IPS DF 19.7 (cell line): ENCODE data around the gene FASTK.

Experiments
- DNase-seq: peaks from one replicate; pipeline ENCODE4 v3.0.0-alpha.2; 2013; ENCODE audit warnings: low read depth, low spot score

The FASTK gene

DNA sequence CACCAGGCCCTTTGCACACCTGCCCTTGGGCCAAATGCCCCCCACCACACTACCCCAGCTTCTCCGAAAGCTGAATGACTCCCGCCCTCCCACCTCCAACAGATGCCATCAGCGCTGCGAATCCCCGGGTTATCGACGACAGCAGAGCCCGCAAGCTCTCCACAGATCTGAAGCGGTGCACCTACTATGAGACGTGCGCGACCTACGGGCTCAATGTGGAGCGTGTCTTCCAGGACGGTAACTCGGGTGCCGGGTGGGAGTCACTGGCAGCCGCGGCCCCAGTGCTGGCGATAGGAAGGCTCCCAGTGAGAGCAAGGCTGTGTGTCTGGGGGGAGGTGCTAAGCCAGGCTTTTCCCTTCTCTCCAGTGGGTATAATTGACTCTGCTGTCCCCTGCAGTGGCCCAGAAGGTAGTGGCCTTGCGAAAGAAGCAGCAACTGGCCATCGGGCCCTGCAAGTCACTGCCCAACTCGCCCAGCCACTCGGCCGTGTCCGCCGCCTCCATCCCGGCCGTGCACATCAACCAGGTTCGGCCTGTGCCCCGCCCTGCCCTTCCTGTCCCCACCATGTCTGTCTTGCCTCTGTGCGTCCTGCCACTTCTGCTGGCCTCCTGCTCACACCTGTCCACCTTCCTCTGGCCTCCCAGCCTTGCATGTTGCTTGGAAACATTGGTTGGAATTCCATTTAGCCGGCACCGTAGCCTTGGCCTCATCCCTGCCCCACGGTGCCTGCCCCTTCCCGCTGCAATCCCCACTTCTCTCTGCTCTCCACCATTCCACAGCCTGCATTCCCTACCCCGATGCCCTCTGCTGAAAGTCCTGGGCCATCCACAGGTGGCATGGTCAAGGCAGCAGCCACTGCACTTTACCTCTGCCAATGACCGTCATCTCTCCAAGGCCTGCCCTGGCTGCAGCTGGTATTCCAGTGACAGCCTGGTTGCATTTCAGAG, 37.8 kb upstream of the FASTK start:
- no peak for DNase-seq

DNA sequence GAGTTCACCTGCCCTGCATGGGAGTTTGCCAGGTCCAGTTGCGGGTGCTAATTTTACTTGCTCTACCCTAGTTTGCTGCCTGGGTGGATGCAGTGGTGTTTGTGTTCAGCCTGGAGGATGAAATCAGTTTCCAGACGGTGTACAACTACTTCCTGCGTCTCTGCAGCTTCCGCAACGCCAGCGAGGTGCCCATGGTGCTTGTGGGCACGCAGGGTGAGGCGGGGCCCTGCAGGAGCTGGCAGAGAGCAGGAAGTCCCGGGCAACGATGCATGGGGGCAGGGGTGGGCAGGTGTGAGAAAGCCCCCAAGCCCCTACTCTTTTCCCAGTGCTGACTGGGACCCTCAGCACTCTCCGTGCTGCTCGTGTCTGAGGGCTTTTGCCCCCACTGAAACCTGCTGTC, 37.0 kb upstream of the FASTK start:
- no peak for DNase-seq

DNA sequence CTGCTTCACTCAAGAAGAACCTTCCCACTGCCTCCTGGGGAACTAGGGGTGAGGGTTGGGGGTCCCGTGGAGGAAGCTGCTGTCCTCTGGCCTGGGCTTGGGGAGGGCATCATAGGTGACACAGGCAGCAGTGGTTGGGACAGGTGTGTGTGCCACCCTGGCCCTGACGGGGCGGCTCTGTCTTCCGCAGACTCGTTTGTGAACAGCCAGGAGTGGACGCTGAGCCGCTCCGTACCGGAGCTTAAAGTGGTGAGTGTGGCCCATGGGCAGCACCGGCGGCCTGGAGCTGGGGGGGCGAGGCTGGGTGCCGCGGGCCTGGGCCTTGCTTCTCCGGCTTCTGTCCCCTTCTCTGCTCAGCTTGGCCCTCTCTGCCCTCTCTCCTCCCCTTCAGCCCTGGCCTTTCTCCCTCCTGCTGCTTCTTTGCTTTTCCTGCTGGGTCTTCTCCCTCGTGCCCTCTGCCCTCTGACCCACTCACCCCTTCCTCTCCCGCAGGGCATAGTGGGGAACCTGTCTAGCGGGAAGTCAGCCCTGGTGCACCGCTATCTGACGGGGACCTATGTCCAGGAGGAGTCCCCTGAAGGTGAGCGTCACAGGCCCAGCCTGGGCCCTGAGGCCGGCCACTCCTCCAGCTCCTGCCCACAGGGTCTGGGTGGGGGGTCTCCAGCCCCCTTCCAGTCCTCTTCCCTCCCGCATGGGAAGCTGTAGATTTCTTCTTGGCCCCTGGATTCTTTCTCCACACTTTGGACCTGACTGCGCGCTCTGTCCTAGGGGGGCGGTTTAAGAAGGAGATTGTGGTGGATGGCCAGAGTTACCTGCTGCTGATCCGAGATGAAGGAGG, 36.2 kb upstream of the FASTK start:
- DNase-seq = no peak

DNA sequence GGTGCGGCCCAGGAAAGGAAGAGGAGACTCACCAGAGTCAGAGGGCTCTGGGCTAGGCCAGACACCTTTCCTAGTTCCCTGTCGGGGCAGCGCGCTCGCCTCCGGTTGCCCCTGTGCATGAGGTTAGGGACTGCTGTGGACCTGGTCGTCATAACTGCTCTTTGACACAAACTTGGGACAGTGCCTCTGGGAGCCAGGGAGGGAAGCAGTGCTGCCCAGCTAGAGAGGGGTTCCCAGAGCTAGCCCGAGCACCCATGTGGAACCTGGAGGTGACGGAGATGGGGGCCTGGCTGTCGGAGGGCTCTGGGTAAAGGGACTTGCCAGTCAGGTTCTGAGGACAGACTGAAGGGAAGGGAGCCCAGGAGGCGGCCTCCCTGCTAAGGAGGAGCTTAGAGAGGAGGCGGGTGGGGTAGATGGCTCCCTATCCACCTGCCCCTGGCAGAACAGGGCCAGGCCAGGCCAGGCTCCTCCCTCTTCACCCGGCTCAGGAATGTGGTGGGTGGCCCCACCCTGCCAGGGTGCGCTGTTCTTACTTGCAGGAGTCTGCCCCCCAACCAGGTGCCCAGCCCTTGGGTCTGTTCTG, 35.3 kb upstream of the FASTK start:
- DNase-seq = no peak

DNA sequence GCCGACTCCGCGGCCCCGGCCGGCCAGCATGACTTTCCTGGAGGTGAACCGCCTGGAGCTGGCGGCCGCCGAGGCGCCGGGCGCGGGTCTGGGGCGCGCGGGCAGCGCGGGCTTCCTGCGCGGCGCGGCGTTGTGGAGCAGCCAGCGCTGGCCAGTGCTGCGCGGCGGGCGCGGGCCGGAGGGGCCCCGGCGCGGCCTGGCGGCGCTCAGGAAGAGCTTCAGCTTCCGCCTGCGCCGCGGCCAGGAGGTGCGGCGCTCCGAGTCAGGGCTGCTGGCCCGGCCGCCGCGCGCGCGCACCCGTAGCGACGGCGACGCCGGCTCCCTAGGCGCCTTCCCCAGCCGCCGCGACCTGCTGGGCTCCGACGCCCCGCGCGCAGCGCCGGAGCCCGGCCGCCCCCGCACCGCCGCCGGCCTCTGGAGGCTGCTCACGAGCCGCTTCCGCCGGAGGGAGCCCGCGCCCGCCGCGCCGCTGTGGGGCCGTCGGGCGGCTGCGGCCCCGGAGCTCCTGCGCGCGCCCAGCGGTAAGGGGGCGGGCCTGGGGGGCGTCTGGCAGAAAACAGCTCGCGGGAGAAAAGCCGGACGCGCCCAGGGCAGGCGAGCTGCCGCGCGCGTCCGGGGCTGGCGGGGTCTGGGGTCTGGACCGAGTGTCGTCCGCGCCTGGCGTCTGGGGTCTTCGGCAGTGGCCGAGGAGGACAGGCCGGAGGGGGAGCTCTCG, 34.7 kb upstream of the FASTK start:
- DNase-seq = no peak

DNA sequence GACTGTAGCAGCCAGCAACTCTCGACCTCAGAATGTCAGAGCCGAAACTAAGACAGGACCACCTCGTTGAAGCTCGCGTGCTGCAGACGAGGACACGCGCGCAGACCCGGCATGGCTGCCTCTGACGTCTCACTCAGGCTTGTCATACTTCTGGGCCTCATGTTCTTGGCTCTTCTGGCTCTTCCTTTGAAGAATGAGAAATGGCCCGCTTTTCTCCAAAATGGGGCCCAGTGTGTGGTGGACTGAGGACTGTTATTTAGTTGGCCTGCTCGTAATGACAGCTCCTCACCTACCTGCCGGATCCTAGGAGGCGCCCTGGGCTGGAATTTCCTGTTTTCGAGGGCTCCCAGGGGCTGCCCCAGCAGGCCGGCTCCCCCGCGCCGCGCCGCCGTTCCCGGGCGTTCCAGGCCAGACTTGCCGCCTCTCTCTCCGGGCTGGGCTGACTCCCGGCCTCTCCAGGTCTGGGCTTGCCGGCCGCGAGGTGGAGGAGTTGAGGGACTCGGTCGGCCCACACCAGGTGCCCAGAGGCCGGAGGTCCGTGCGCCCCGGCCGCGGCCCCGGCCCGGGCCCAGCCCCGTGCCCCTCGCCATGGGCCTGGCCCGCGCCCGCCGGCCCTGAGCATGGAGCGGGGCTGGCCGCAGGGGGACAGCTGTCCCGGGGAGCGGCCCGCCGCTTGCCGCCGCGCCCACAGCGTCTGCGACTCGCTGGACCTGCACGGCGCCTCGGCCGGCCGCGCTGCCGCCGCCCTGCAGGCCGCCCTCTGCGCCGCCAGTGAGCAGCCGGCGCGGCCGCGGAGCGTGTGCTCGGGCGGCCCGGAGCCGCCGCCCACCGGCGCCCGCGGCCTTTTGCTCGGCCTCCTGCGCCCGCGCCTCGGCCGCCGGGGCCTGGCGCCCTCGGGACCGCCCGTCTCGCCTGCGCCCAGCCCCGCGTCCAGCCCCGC, 33.8 kb upstream of the FASTK start:
- no peak for DNase-seq

DNA sequence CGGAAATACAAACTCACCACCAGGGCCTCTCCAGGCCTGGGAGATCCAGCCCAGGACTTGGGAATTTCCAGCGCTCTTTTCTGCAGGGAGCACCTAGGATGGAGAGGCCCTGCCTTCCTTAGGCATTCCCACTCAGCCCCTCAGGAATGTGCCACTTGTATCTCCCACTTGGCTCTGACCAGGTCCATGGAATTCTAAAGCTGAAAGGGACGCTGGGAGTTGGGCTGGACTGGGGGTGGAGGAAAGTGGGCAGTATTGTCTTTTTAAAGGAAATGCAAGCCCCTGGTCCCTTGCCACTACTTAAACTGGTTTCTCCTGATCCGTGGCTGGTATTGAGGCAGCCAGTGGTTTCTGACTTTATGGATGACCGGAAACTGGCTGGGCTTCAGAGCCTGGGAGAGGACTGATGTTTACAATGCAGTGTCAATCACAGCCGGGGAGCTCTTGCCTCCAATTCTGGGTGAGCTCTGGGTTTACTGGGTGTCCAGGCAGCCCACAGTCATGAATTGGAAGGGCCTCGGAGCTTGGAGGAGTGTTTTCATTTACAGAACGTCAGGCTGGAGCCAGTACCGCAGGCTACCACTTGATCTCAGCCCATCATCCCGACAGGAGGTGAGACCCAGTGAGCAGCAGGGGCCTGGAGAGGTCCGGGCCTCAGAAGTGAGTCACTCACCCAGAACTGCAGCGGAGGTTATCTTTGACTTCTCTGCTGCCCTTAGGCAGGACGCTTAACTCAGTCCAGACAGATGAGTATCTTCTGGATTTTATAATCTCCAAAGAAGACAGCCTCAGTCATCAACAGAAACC, 32.9 kb upstream of the FASTK start:
- DNase-seq = peak; percentile 74

DNA sequence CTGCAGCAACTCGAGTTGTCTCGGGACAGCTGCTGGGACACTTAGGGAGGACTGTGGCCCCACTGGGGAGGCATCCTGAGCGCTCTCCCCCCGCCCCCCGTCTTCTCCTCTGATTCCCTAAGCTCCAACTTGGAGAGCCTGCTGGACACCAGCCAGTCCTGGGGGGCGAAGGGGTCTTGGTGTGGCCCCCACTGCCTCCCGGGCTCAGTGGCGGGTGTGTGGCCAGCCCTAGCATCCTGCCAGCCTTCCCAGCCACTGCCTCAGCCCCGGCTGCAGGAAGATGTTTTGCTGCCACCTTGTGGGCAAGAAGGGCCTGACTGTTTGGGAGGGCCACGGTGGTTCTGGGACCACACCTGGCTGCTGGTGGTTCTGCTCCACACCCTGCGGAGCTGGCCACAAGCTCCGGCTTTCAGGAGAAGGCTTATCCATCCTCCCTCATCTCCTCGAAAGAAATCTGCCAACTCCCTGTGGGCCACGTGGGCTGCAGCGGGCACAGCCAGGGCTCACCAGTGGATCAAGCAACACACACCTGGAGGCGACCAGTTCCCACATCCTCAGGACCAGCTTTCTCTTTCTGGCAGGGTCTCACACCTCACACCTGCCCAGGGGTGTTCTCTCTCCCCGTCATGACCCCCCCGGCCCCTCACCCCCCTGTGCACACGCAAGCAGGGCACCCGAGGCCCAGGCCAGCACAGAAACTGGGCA, 30.5 kb upstream of the FASTK start:
- no peak for DNase-seq

DNA sequence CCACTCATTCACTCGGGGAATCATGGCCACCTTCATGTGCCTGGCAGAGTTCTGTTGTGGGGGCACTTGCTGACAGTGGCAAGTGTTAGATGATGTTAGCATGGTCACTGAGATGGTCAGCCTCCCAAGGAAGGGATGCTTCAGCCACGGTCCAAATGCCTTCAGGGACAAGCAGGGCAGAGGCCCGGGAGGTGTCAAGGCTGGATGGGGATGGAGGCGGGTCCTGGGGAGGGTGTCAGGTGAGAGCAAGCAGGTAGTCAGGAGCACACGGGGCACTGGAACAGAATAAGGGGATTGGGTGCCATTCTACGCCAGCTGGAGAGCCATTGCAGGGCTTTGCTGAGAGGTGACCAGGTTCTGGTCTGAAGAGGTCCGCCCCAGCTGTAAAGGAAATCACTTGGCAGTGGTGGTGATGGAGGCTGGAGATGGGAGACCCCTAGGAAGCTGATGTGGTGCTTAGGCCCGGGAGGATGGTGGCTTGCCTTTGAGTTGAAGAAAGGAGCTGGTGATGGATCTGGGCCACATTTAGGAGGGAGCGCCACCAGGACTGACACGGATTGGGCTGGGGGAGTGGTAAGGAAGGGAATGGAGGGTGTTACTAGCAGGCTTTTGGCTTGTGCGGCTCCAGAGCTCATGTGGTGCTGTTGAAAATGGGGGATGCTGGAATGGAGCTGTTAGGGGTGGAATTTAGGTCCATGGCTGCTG, 29.8 kb upstream of the FASTK start:
- DNase-seq = no peak

DNA sequence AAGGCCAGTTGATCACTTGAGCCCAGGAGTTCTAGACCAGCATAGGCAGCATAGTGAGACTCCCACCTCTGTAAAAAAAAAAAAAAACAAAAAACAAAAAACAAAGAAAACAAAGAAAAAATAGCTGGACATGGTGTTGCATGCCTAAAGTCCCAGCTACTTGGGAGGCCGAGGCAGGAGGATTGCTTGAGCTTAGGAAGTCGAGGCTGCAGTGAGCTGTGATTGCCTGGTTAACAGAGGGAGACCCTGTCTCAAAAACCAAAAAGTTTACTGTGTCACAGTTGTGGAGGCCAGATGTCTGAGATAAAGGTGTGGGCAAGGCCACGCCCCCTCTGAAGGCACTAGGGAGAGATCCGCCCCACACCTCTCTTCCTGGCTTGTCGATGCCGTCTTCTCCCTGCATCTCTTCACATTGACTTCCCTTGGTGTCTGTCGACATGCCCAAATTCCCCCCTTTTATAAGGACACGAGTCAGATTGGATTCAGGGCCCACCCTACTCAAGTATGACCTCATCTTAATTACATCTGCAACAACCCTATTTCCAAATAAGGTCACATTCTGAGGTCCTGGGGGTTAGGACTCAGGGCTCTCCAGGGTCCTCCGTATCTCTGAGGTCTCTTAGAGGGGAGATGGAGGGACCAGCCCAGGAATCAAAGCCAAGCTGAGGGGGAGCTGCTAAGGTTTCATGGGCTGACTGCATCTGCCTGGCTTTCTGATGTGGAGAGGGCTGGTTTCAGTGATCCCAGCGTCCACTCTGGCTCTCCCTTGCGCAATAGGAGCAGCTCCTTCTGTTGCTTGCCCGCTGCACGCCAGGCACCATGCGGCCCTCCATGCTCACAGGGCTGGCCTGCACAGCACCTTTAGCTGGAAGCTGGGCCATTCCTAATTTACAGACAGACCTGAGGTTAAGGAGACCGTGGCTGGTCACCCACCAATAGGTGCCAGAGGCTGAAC, 28.8 kb upstream of the FASTK start:
- DNase-seq = no peak

DNA sequence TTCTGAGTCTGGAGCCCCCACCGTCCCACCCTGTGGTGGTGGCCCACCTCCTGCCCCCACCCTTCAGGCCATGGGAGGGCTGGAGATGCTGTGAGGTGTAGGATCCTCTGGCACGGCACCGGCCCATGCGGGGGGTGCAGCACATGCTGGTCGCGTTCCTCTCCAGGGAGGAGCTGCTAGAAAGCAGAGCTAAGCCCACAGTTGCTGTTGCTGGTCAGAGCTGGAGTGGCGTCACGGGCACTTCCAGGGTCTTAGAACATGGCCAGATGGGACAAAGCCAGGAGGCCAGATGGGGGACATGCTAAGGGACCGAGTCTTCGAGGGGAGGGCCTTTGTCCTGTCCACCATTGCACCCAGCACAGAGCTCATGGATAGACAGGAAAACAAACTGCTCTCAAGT, 27.3 kb upstream of the FASTK start:
- no peak for DNase-seq

DNA sequence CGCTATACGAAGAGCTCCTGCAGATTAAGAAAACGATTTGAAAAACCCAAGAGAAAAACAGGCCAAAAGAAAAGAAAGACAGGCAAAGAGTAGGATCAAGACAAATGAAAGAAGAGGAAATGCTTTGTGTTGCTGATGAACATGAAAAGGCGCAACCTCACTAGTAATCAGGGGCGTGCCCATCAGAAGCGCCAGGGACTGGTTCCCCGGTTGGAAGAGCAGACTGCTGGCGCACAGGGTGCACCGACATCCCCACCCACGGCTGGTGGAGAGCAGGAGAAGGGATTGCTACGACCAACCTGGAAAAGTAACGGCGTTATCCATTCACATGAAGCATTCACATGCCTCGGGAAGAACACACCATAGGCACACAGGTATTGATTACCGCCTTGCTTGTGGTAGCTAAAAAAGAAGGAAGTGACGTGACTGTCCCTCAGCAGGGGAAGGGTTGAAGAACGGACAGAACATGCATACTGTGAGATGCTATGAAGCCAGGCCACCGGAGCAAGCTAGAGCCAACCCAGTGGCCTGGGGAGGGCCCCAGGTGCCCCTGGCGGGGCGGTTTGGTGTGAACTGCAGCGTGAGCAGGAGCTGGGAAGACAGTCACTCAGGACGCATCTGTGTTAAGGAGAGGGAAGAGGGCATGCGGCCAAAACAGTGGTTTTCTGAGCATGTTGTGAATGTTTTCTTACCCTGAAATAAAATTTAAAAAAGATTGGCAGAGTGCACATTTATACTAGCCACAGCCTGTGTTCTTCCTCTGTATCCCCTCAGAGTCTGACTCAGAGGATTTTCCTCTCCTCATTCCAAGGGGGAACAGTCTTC, 24.0 kb upstream of the FASTK start:
- DNase-seq = no peak

DNA sequence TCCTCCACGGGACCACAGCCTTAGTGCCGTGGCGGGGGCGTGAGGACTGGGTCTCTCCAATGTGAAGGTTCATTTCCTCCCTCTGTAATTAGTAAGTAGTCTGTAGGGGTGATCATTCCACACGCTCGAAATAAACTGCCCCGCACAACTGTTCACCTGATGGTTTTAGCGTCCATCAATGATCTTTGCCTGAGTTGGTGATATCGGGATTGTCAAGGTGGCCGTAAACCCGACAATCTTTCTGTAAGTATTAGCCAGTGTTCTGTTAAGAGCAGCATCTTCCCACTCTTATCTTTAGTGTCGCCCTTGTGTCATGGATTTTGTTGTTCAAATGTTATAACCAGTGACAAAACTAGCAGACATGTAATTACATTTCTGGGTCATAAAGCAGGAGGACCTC, 23.4 kb upstream of the FASTK start:
- DNase-seq = no peak

DNA sequence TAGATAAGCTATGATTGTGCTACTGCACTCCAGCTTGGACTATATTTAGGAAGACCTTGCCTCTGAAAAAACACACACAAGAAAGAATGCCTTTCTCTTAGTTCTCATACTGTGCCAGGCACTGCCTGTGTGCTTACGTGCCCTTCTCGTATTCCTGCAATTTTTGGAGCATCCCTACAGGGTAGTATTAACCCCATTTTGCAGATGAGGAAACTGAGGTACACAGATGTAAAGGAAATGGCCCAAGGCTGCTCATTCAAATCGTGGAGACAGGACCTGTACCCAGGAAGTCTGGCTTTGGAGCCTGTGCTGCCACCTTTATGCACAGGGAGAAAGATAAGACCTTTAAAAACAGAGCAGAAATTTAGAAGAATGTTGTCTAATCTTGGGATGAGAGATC, 22.4 kb upstream of the FASTK start:
- no peak for DNase-seq

DNA sequence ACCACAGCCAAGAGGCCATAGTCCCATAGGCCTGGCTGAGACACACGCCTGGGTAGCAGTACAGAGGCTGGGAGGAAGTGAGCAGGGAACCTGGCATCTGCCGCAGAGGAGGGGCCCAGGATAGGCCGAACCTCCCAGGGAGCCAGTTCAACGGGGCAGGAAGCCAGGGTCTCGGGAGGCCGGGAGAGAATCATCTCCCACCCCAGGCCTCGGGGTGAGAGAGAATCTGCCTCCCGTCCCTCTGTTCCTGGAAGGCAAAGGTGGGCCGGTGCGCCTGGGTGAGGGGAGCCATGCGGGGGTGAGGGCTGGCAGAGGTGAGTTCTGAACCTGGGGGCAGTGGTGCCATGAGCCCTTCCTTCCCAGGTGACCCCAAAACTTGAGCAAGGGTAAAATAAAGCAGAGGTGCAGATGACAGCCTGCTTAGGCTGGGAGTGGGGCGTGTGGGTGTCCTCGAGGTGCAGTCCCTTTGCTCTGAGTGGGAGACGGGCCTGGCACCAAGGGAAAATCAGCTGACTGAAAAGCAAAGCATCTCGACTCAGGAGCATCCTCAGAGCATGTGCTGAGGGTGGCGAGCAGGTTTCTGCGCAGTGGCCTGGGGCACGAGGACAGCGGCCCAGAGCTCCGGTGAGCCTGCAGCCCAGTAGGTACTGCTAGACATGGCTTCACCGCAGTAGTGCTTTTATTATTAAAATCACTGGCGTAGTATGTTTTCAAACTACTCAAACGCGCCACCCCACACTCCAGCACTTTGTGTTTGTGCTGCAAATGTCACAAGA, 21.2 kb upstream of the FASTK start:
- no peak for DNase-seq

DNA sequence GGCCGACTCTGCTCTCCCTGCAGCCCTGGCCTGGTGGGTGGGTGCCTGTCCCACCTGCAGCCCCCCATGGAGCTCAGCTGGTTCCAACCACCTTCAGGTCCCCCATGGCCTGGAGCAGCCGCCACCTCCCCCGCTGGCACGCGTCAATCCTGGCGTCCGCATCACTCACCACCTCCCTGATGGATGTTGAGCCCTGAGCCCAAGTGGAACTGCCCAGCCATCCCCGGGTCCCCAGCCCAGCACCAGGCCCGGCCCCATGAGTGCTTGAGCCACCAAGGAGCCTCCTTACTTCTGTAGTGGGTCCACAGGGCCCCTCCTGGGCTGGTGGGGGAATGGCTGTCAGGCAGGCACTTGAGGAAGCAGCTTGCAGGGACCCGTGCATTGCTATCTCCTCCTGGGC, 20.3 kb upstream of the FASTK start:
- DNase-seq = no peak
